CD14-positive monocyte (primary cell): Measurements from ENCODE around the gene SMLR1. TPM values are rescaled to one million over a fixed set of nuclear protein-coding genes. Genes with fewer than 3 reads are reported as not detected.

Source experiments
- DNase-seq, 3 donors: peaks; one replicate each; pipeline ENCODE4 v3.0.0-alpha.2; 2011 to 2022
- H2AFZ ChIP-seq: 2 replicates; pipeline ENCODE4 v1.6.0; 2012; ENCODE audit warnings: mild to moderate bottlenecking, low read depth, low read length, inconsistent platforms; ENCODE audit not compliant: insufficient read depth, poor library complexity, severe bottlenecking
- H3K27ac ChIP-seq, 2 donors: 1 replicate in 1 of 2; 2 replicates in 1 of 2; pipeline ENCODE4 v1.5.1; 2012 to 2013; ENCODE audit warnings: low read length in 2 of 2, control low read depth in 1 of 2, inconsistent platforms in 1 of 2, low read depth in 1 of 2, mild to moderate bottlenecking in 1 of 2
- H3K27me3 ChIP-seq, 2 donors: one replicate each; pipeline versions ENCODE4 v1.6.0 to v1.6.1; 2011 to 2013; ENCODE audit warnings: low read length in 2 of 2; ENCODE audit not compliant: control insufficient read depth in 2 of 2, insufficient read depth in 2 of 2
- H3K36me3 ChIP-seq, 2 donors: replicated peaks in 1 of 2; 1 replicate in 1 of 2; 2 replicates in 1 of 2; pipeline versions ENCODE4 v1.5.1 to v1.6.1; 2012 to 2013; ENCODE audit warnings: low read length in 2 of 2, control low read depth in 1 of 2, inconsistent platforms in 1 of 2, mild to moderate bottlenecking in 1 of 2; ENCODE audit not compliant: insufficient read depth in 2 of 2, control insufficient read depth in 1 of 2
- H3K4me1 ChIP-seq, 2 donors: 1 replicate in 1 of 2; 2 replicates in 1 of 2; pipeline versions ENCODE4 v1.5.1 to v1.6.1; 2012 to 2013; ENCODE audit warnings: low read length in 2 of 2, control low read depth in 1 of 2, inconsistent platforms in 1 of 2, mild to moderate bottlenecking in 1 of 2, moderate library complexity in 1 of 2; ENCODE audit not compliant: insufficient read depth in 2 of 2, control insufficient read depth in 1 of 2
- H3K4me2 ChIP-seq: replicated peaks from 2 replicates; pipeline ENCODE3; 2012; ENCODE audit warnings: low read length, moderate library complexity, mild to moderate bottlenecking; ENCODE audit not compliant: poor library complexity, severe bottlenecking; ENCODE audit errors: extremely low read depth
- H3K4me3 ChIP-seq, 3 experiments: fragments of 200-600 bp in 1 of 3; sonication (generic) in 1 of 3; replicated peaks in 1 of 3; 1 replicate in 2 of 3; 2 replicates in 1 of 3; pipeline ENCODE4 v1.5.1; 2011 to 2013; ENCODE audit warnings: low read length in 3 of 3, mild to moderate bottlenecking in 3 of 3, control low read depth in 2 of 3, low read depth in 2 of 3, inconsistent platforms in 1 of 3, moderate library complexity in 1 of 3
- H3K79me2 ChIP-seq: 2 replicates; pipeline ENCODE4 v1.6.0; 2012; ENCODE audit warnings: mild to moderate bottlenecking, control low read depth, inconsistent platforms, low read length, moderate library complexity; ENCODE audit not compliant: insufficient read depth
- H3K9ac ChIP-seq: 2 replicates; pipeline ENCODE4 v1.6.0; 2017; ENCODE audit warnings: low read length, mild to moderate bottlenecking; ENCODE audit not compliant: insufficient read depth, poor library complexity, severe bottlenecking
- H3K9me3 ChIP-seq, 2 donors: replicated peaks in 1 of 2; 1 replicate in 1 of 2; 2 replicates in 1 of 2; pipeline versions ENCODE4 v1.5.1 to v1.6.1; 2012 to 2013; ENCODE audit warnings: low read length in 2 of 2, control low read depth in 1 of 2; ENCODE audit not compliant: control insufficient read depth in 1 of 2, insufficient read depth in 1 of 2
- H4K20me1 ChIP-seq: 2 replicates; pipeline ENCODE4 v1.6.0; 2012; ENCODE audit warnings: mild to moderate bottlenecking, low read length, control low read depth, moderate library complexity; ENCODE audit not compliant: insufficient read depth
- H3K27ac Mint-ChIP-seq, 7 donors: one replicate each; pipeline ENCODE4 v1.8.0; 2020; ENCODE audit warnings: mild to moderate bottlenecking in 7 of 7, mixed read lengths in 7 of 7, moderate library complexity in 6 of 7, inconsistent platforms in 2 of 7
- H3K27me3 Mint-ChIP-seq, 3 donors: one replicate each; pipeline ENCODE4 v1.8.0; 2021 to 2022; ENCODE audit warnings: low read depth in 3 of 3, mild to moderate bottlenecking in 3 of 3, mixed read lengths in 3 of 3, moderate library complexity in 3 of 3, inconsistent platforms in 1 of 3
- H3K36me3 Mint-ChIP-seq, 2 donors: one replicate each; pipeline ENCODE4 v1.8.0; 2020; ENCODE audit warnings: mixed read lengths in 2 of 2, inconsistent platforms in 1 of 2, mild to moderate bottlenecking in 1 of 2
- H3K4me1 Mint-ChIP-seq: one replicate; pipeline ENCODE4 v1.8.0; 2020; ENCODE audit warnings: mild to moderate bottlenecking, mixed read lengths
- H3K4me3 Mint-ChIP-seq, 2 donors: one replicate each; pipeline ENCODE4 v1.8.0; 2020; ENCODE audit warnings: mild to moderate bottlenecking in 2 of 2, mixed read lengths in 2 of 2, moderate library complexity in 1 of 2
- H3K9me3 Mint-ChIP-seq, 7 donors: one replicate each; pipeline ENCODE4 v1.8.0; 2020 to 2022; ENCODE audit warnings: mixed read lengths in 7 of 7, mild to moderate bottlenecking in 6 of 7, moderate library complexity in 6 of 7, inconsistent platforms in 2 of 7
- CTCF ChIP-seq: fragments of 200-600 bp; IDR thresholded peaks from one replicate; pipeline ENCODE4 v1.8.0; 2022; ENCODE audit warnings: antibody characterized with exemption, mild to moderate bottlenecking
- WGBS: methylation state at CpG from one replicate; pipeline ENCODE4 v1.1.5; 2013; ENCODE audit warnings: missing lambda C conversion rate; ENCODE audit not compliant: insufficient coverage; 5-methylcytosine and 5-hydroxymethylcytosine counted together
- intact Hi-C, 2 donors: fragments of 100-400 bp; cut with micrococcal nuclease; formaldehyde crosslinking; loops; one replicate each; pipeline versions ENCODE4 v1.15.0 to v1.15.1; 2023
- polyA plus RNA-seq, 3 donors: library from polyadenylated mRNA; depleted of rRNA in 1 of 3; unstranded in 2 of 3; stranded (reverse) in 1 of 3; fragments of 300-500 nt in 2 of 3; fragments of >200 nt in 1 of 3; fragmentation: Illumina TruSeq in 2 of 3; gene quantifications; 1 replicate in 2 of 3; 2 replicates in 1 of 3; pipeline ENCODE4 v1.2.3, GENCODE V29; 2012 to 2021

SMLR1 gene
- polyA plus RNA-seq, 3 donors = not detected

GRCh38 chr6:130885392-130886192 lies 58.4 kb downstream of the SMLR1 start:
- Mint-ChIP-seq H3K36me3 (peaks cover 0 to 2% of the 10 kb centered on the region in 2 donors), H3K27ac (no peak overlapping the region)

More at GRCh38 chr6:130885392-130886192, 58.4 kb downstream of the SMLR1 start:
- DNase-seq = peak; percentile 60 to 64 (median 64)
- H3K4me1 Mint-ChIP-seq = peaks cover 6% of the 10 kb centered on the region
- no peaks in the 10 kb centered on the region for H3K36me3 ChIP-seq
- no peaks in the 10 kb centered on the region for H3K9me3 Mint-ChIP-seq
- peak; percentile 96 for TF ChIP-seq CTCF
- H3K27ac ChIP-seq = no peak overlapping the region
- no peaks in the 10 kb centered on the region for H4K20me1 ChIP-seq
- 100% methylated on average over 1 of the region's 4 CpGs for WGBS
- intact Hi-C loops = loop anchor here (5.0 kb wide), 3 partner anchors 232 to 652 kb away; no protein-coding TSS in a partner anchor
- H2AFZ ChIP-seq = no peak overlapping the region
- no peak overlapping the region for H3K9ac ChIP-seq
- no peak overlapping the region for H3K4me2 ChIP-seq
- H3K79me2 ChIP-seq = no peaks in the 10 kb centered on the region
- no peaks in the 10 kb centered on the region for H3K9me3 ChIP-seq
- no peak overlapping the region for H3K4me3 ChIP-seq
- H3K27me3 Mint-ChIP-seq = peaks cover 0 to 3% (median 0%) of the 10 kb centered on the region in 3 donors
- no peak overlapping the region for H3K4me3 Mint-ChIP-seq
- no peaks in the 10 kb centered on the region for H3K27me3 ChIP-seq
- H3K4me1 ChIP-seq = no peaks in the 10 kb centered on the region

Other genes with a start within 250 kb of the SMLR1 start
- gene EPB41L2, start 235.8 kb downstream of the SMLR1 start, polyA plus RNA-seq = 1 to 10 TPM; 3.4 to 7.2 (median 4.6) TPM